NT2/D1 (cell line): Measurements from ENCODE around the gene CAV1.

Experiments used
- YY1 ChIP-seq: IDR thresholded peaks from 2 replicates; pipeline ENCODE4 v1.6.1; 2011; ENCODE audit not compliant: insufficient read length, insufficient read depth
- ZNF274 ChIP-seq: IDR thresholded peaks from 2 replicates; pipeline ENCODE4 v1.6.1; 2011; ENCODE audit warnings: mild to moderate bottlenecking, low read depth, low read length

DNA sequence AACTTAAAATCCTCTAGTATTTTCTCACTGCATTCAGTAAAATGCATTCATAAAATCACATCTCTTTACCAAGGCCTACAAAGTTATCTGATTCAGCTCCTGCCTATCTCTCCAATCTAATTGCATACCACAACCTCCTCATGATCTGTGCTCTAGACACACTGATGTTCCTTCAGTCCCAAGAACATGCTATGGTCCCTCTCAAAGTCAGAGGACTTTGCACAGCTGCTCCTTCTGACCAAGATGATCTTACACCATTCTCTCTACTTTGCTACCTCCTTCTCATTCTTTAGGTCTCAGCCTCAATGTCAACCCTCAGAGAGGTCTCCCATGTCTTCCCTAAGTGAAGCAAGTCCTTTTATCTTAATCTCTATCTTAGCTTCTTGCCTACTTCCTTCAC is 45.5 kb downstream of the CAV1 start:
- TF ChIP-seq YY1, result no peak
- no peak for TF ChIP-seq ZNF274
